Body of pancreas (tissue), 4 donors: ENCODE data around the gene SERINC2. TPM values are rescaled to one million over a fixed set of nuclear protein-coding genes. Genes with fewer than 3 reads are reported as not detected.

Experiments used
- ATAC-seq: fragments of 150-250 bp; one replicate; pipeline ENCODE4 v1.9.1; 2016
- DNase-seq, 4 donors: peaks; one replicate each; pipeline ENCODE4 v3.0.0-alpha.2; 2019
- H3K27ac ChIP-seq, 4 donors: fragments of 200-600 bp; sonication (generic); 1 replicate in 3 of 4; 2 replicates in 1 of 4; pipeline versions ENCODE4 v1.5.1 to v1.6.1; 2016 to 2019; ENCODE audit warnings: mild to moderate bottlenecking in 1 of 4, mixed read lengths in 1 of 4, moderate library complexity in 1 of 4
- H3K27me3 ChIP-seq, 2 donors: fragments of 200-600 bp; sonication (generic); one replicate each; pipeline ENCODE4 v1.6.0; 2016; ENCODE audit warnings: mild to moderate bottlenecking in 1 of 2
- H3K36me3 ChIP-seq, 2 donors: fragments of 200-600 bp; sonication (generic); replicated peaks in 1 of 2; 2 replicates each; pipeline ENCODE4 v1.5.1; 2016; ENCODE audit warnings: low read depth in 2 of 2; ENCODE audit not compliant: insufficient read depth in 1 of 2
- H3K4me1 ChIP-seq: fragments of 200-600 bp; sonication (generic); one replicate; pipeline ENCODE4 v1.6.0; 2016
- H3K4me3 ChIP-seq, 2 donors: fragments of 200-600 bp; sonication (generic); 1 replicate in 1 of 2; 2 replicates in 1 of 2; pipeline ENCODE4 v1.5.1; 2016 to 2019
- H3K9me3 ChIP-seq, 3 donors: fragments of 200-600 bp; sonication (generic); 1 replicate in 2 of 3; 2 replicates in 1 of 3; pipeline ENCODE4 v1.5.1; 2016
- CTCF ChIP-seq, 7 experiments: fragments of 450-650 bp in 4 of 7; fragments of 200-600 bp in 3 of 7; sonication (generic) in 3 of 7; IDR thresholded peaks; one replicate each; pipeline ENCODE4 v1.5.1; 2016 to 2019; ENCODE audit warnings: antibody characterized with exemption in 7 of 7
- POLR2A ChIP-seq, 3 donors: fragments of 450-650 bp; IDR thresholded peaks; one replicate each; pipeline ENCODE4 v1.6.1; 2016; ENCODE audit warnings: antibody characterized with exemption in 3 of 3, mild to moderate bottlenecking in 2 of 3
- WGBS, 2 donors: methylation state at CpG; one replicate each; pipeline ENCODE4 v1.1.5; 2017; 5-methylcytosine and 5-hydroxymethylcytosine counted together
- intact Hi-C: fragments of 100-400 bp; cut with DNase I; formaldehyde crosslinking; loops from one replicate; pipeline ENCODE4 v1.15.1; 2023
- total RNA-seq, 2 donors: library from RNA; depleted of rRNA; stranded (reverse); fragments of >200 nt; gene quantifications; one replicate each; pipeline ENCODE4 v1.1.0, GENCODE V29; 2016

SERINC2 gene
- total RNA-seq, 2 donors from 2014 or later, result 14.5 to 41.2 TPM

DNA sequence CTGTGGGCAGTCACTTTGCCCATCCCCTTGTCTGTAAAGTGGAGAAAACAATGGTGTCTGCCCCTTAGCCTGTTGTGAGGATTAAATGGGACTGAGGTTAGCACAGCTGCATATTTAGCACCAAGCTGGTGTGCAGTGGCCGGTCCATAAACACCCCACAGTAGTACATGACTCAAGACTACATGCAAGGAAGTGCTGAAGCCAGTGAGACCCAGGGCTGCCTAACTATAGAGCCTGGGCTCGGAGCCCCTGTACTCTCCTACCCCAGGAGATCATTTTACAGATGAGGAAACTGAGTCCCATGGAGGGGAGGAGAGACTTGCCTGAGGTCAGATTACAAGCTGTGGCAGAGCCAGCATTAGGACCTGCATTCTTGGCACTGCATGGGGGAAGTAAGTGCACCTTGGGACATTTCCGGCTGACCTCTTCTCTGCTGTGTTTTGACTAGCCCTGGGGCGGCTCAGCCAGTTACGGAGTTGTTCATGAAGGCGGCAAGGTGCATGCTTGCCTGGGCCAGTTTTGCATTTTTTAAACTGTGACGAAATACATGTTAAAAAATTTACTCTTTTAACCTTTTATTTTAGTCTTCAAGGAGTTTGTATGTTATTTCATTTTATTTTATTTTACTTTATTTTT is 3.2 kb downstream of the SERINC2 start:
- ATAC-seq (no peak), DNase-seq (peak; percentile 35 to 63 (median 56))
- WGBS, 2 donors, result 61 to 70% methylated on average over 7 of the region's 7 CpGs
- Histone ChIP-seq H3K4me1 (peaks cover 20% of the 10 kb centered on the region), H3K9me3 (no peaks in the 10 kb centered on the region), H3K27me3 (no peaks in the 10 kb centered on the region), H3K4me3 (no peak overlapping the region), H3K36me3 (no peaks in the 10 kb centered on the region), H3K27ac (peak overlapping the region in 2 of 4 donors; percentile 37 to 49)
- TF ChIP-seq POLR2A (IDR thresholded peaks at IDR 0.05), result no peak
- no peak for TF ChIP-seq CTCF (IDR thresholded peaks at IDR 0.05)
- intact Hi-C loops, result no loop called here

GRCh38 chr1:31417148-31417547 is 4.1 kb downstream of the SERINC2 start:
- H3K4me1 ChIP-seq, result peaks cover 19% of the 10 kb centered on the region
- DNase-seq, result no peak
- H3K4me3 ChIP-seq, result no peak overlapping the region
- no peaks in the 10 kb centered on the region for H3K27me3 ChIP-seq
- intact Hi-C loops, result no loop called here
- H3K36me3 ChIP-seq, result no peaks in the 10 kb centered on the region
- ATAC-seq, result no peak
- H3K27ac ChIP-seq, result peak overlapping the region in 1 of 4 donors; percentile 49
- TF ChIP-seq CTCF (IDR thresholded peaks at IDR 0.05), result no peak
- TF ChIP-seq POLR2A (IDR thresholded peaks at IDR 0.05), result no peak
- H3K9me3 ChIP-seq, result no peaks in the 10 kb centered on the region
- WGBS, 2 donors, result 89 to 91% methylated on average over 3 of the region's 3 CpGs

- Histone ChIP-seq H3K27me3 (no peaks in the 10 kb centered on the region), H3K4me1 (peaks cover 14% of the 10 kb centered on the region), H3K36me3 (no peaks in the 10 kb centered on the region), H3K4me3 (no peak overlapping the region), H3K27ac (no peak overlapping the region), H3K9me3 (no peaks in the 10 kb centered on the region)
- DNase-seq (no peak), ATAC-seq (no peak)
- WGBS, 2 donors, result 68 to 70% methylated on average over 4 of the region's 4 CpGs
- intact Hi-C loops, result no loop called here
- no peak for TF ChIP-seq CTCF (IDR thresholded peaks at IDR 0.05)
- TF ChIP-seq POLR2A (IDR thresholded peaks at IDR 0.05), result no peak
These were observed 5.8 kb downstream of the SERINC2 start for GRCh38 chr1:31418626-31419323.

DNA sequence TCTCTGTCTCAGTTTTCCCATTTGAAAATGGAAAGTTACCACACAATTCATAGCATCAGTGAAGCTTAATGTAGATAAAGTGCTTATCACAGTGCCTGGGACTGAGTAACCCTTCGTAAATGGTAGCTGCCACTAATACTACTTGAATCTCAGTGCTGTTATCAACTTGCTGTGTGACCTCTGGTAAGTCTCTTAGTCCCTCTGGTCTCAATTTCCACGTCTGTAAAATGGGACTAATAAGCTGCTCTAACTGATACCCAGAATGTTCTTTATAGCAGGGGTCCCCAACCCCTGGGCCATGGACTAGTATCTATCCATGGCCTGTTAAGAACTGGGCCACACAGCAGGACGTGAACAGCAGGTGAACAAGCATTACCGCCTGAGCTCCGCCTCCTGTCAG is 7.7 kb downstream of the SERINC2 start:
- Histone ChIP-seq H3K4me1 (peaks cover 4% of the 10 kb centered on the region), H3K9me3 (no peaks in the 10 kb centered on the region), H3K27ac (no peak overlapping the region), H3K27me3 (no peaks in the 10 kb centered on the region), H3K36me3 (no peaks in the 10 kb centered on the region), H3K4me3 (no peak overlapping the region)
- DNase-seq (no peak), ATAC-seq (no peak)
- intact Hi-C loops, result loop anchor here (10.0 kb wide), 1 partner anchor 124 kb away; no protein-coding TSS in a partner anchor
- TF ChIP-seq POLR2A (IDR thresholded peaks at IDR 0.05) (no peak), CTCF (IDR thresholded peaks at IDR 0.05) (no peak)
- WGBS, 2 donors, result 68 to 85% methylated on average over 3 to 5 of the region's 5 CpGs
